IMR-90 (cell line): ENCODE data around the gene GALNT12. TPM values are rescaled to one million over a fixed set of nuclear protein-coding genes. Genes with fewer than 3 reads are reported as not detected.
A peak's percentile ranks its signal among the peaks of the same experiment; 100 is the strongest.

ENCODE experiments used
- ATAC-seq: fragments of 200-7000 bp; cut with Tn5 transposase; 2 replicates; pipeline ENCODE4 v1.9.1; 2020; ENCODE audit warnings: low read depth, mild to moderate bottlenecking, moderate library complexity
- BruUV-seq: library from RNA; stranded (reverse); fragments of 400-500 nt; replicated peaks from 2 replicates; lab custom pipeline; 2021; lab: Mats Ljungman, UMichigan
- CTCF ChIA-PET: fragments of 300-600 bp; formaldehyde crosslinking; extraction: SDS; loops from one replicate; lab custom pipeline; 2021; ENCODE audit warnings: antibody characterized with exemption; lab: Yijun Ruan, JAX
- POLR2A ChIA-PET: fragments of 300-600 bp; sonication (Branson Sonifier 250); formaldehyde crosslinking; loops from one replicate; lab custom pipeline; 2022; ENCODE audit warnings: antibody characterized with exemption; ENCODE audit not compliant: unreplicated experiment; lab: Charles Lee
- DNase-seq: peaks from one replicate; pipeline ENCODE4 v3.0.0; 2013
- H2AFZ ChIP-seq: replicated peaks from 2 replicates; pipeline ENCODE3; 2013; ENCODE audit warnings: low read length, mild to moderate bottlenecking; ENCODE audit not compliant: poor library complexity
- H2AK5ac ChIP-seq: 2 replicates; pipeline ENCODE4 v1.6.1; 2013; ENCODE audit warnings: low read depth, low read length, inconsistent platforms
- H2AK9ac ChIP-seq: replicated peaks from 2 replicates; pipeline ENCODE3; 2013; ENCODE audit warnings: mild to moderate bottlenecking, low read depth, low read length, moderate library complexity; ENCODE audit not compliant: poor library complexity
- H2BK120ac ChIP-seq: 2 replicates; pipeline ENCODE4 v1.6.1; 2013; ENCODE audit warnings: low read depth, low read length, inconsistent platforms
- H2BK15ac ChIP-seq: 3 replicates; pipeline ENCODE4 v1.6.1; 2013; ENCODE audit warnings: low read depth, low read length, inconsistent platforms
- H2BK20ac ChIP-seq: 2 replicates; pipeline ENCODE4 v1.6.1; 2013; ENCODE audit warnings: low read depth, mild to moderate bottlenecking, inconsistent platforms, low read length, moderate library complexity
- H2BK5ac ChIP-seq: 2 replicates; pipeline ENCODE4 v1.6.1; 2013; ENCODE audit warnings: mild to moderate bottlenecking, low read depth, low read length, inconsistent platforms; ENCODE audit not compliant: poor library complexity, severe bottlenecking
- H3K14ac ChIP-seq: replicated peaks from 2 replicates; pipeline ENCODE4 v1.6.1; 2013; ENCODE audit warnings: low read depth, low read length, inconsistent platforms
- H3K18ac ChIP-seq: 2 replicates; pipeline ENCODE4 v1.6.1; 2013; ENCODE audit warnings: low read depth, low read length, control low read depth
- H3K23ac ChIP-seq: 2 replicates; pipeline ENCODE4 v1.6.1; 2013; ENCODE audit warnings: low read depth, low read length, inconsistent platforms
- H3K27ac ChIP-seq: 2 replicates; pipeline ENCODE4 v1.5.1; 2013; ENCODE audit warnings: mild to moderate bottlenecking, control low read depth, low read length; ENCODE audit not compliant: insufficient read depth
- H3K27me3 ChIP-seq: 2 replicates; pipeline ENCODE4 v1.6.1; 2013; ENCODE audit warnings: low read length; ENCODE audit not compliant: control insufficient read depth, insufficient read depth
- H3K36me3 ChIP-seq: 2 replicates; pipeline ENCODE4 v1.6.1; 2013; ENCODE audit warnings: low read length, mixed read lengths; ENCODE audit not compliant: control insufficient read depth, insufficient read depth
- H3K4ac ChIP-seq: 2 replicates; pipeline ENCODE4 v1.6.1; 2013; ENCODE audit warnings: low read depth, low read length, inconsistent platforms
- H3K4me1 ChIP-seq: 2 replicates; pipeline ENCODE4 v1.6.1; 2013; ENCODE audit warnings: low read length, mixed read lengths; ENCODE audit not compliant: control insufficient read depth, insufficient read depth
- H3K4me2 ChIP-seq: 2 replicates; pipeline ENCODE4 v1.6.1; 2013; ENCODE audit warnings: low read depth, mild to moderate bottlenecking, control low read depth, low read length, moderate library complexity
- H3K4me3 ChIP-seq: 2 replicates; pipeline ENCODE4 v1.5.1; 2013; ENCODE audit warnings: low read depth, mild to moderate bottlenecking, control low read depth, low read length, moderate library complexity; ENCODE audit not compliant: insufficient read depth
- H3K56ac ChIP-seq: 2 replicates; pipeline ENCODE4 v1.6.1; 2013; ENCODE audit warnings: low read length, inconsistent platforms; ENCODE audit not compliant: insufficient read depth; ENCODE audit errors: extremely low read depth
- H3K79me1 ChIP-seq, 2 experiments: 2 replicates each; pipeline ENCODE4 v1.6.1; 2013; ENCODE audit warnings: low read length in 2 of 2, inconsistent platforms in 1 of 2, low read depth in 1 of 2
- H3K9ac ChIP-seq: 2 replicates; pipeline ENCODE4 v1.6.1; 2013; ENCODE audit warnings: low read depth, low read length, control low read depth
- H3K9me1 ChIP-seq: 2 replicates; pipeline ENCODE4 v1.6.1; 2013; ENCODE audit warnings: low read length, inconsistent platforms; ENCODE audit not compliant: insufficient read depth
- H3K9me3 ChIP-seq: 2 replicates; pipeline ENCODE4 v1.6.1; 2013; ENCODE audit warnings: low read length; ENCODE audit not compliant: control insufficient read depth, insufficient read depth
- H4K20me1 ChIP-seq: 2 replicates; pipeline ENCODE4 v1.6.1; 2013; ENCODE audit warnings: low read length, inconsistent platforms; ENCODE audit not compliant: insufficient read depth
- H4K5ac ChIP-seq: 2 replicates; pipeline ENCODE4 v1.6.1; 2013; ENCODE audit warnings: mild to moderate bottlenecking, low read depth, low read length, control low read depth
- H4K8ac ChIP-seq, 2 experiments: 2 replicates each; pipeline ENCODE4 v1.6.1; 2013; ENCODE audit warnings: low read depth in 2 of 2, low read length in 2 of 2, control low read depth in 1 of 2, inconsistent platforms in 1 of 2
- H4K91ac ChIP-seq: 2 replicates; pipeline ENCODE4 v1.6.1; 2013; ENCODE audit warnings: low read depth, low read length, inconsistent platforms; ENCODE audit not compliant: insufficient read depth
- BHLHE40 ChIP-seq: fragments of 150-350 bp; IDR thresholded peaks from 2 replicates; pipeline ENCODE4 v1.6.1; 2016; ENCODE audit warnings: mild to moderate bottlenecking, low read depth, low read length
- CEBPB ChIP-seq: IDR thresholded peaks from 2 replicates; pipeline ENCODE4 v1.6.1; 2012; ENCODE audit warnings: low read depth, low read length, improper control_type of control experiment
- CHD1 ChIP-seq: IDR thresholded peaks from 2 replicates; pipeline ENCODE4 v1.6.1; 2012; ENCODE audit warnings: low read depth, low read length, improper control_type of control experiment
- CTCF ChIP-seq: conservative IDR thresholded peaks from 2 replicates; pipeline ENCODE4 v1.5.1; 2012; ENCODE audit warnings: mild to moderate bottlenecking, low read depth, low read length, improper control_type of control experiment
- ELK1 ChIP-seq: fragments of 150-350 bp; IDR thresholded peaks from 2 replicates; pipeline ENCODE4 v1.6.1; 2016; ENCODE audit warnings: low read depth, mild to moderate bottlenecking, low read length, moderate library complexity, borderline replicate concordance
- MAFK ChIP-seq: IDR thresholded peaks from 2 replicates; pipeline ENCODE4 v1.6.1; 2012; ENCODE audit warnings: low read depth, low read length, improper control_type of control experiment
- MAZ ChIP-seq: IDR thresholded peaks from 2 replicates; pipeline ENCODE4 v1.6.1; 2012; ENCODE audit warnings: low read depth, mild to moderate bottlenecking, low read length, improper control_type of control experiment, moderate library complexity, borderline replicate concordance
- MXI1 ChIP-seq: IDR thresholded peaks from 2 replicates; pipeline ENCODE4 v1.6.1; 2012; ENCODE audit warnings: low read depth, mild to moderate bottlenecking, low read length, moderate library complexity, borderline replicate concordance
- NFE2L2 ChIP-seq: fragments of 150-350 bp; IDR thresholded peaks from 2 replicates; pipeline ENCODE4 v1.6.1; 2016; ENCODE audit warnings: low read depth, mild to moderate bottlenecking, low read length
- POLR2A ChIP-seq: IDR thresholded peaks from 2 replicates; pipeline ENCODE4 v1.6.1; 2012; ENCODE audit warnings: mild to moderate bottlenecking, low read depth, low read length
- RAD21 ChIP-seq: IDR thresholded peaks from 2 replicates; pipeline ENCODE4 v1.6.1; 2012; ENCODE audit warnings: low read length, improper control_type of control experiment
- RCOR1 ChIP-seq: IDR thresholded peaks from 2 replicates; pipeline ENCODE4 v1.6.1; 2012; ENCODE audit warnings: mild to moderate bottlenecking, low read length, improper control_type of control experiment; ENCODE audit not compliant: insufficient replicate concordance
- SMC3 ChIP-seq: fragments of 150-350 bp; IDR thresholded peaks from 2 replicates; pipeline ENCODE4 v1.6.1; 2016; ENCODE audit warnings: low read depth, mild to moderate bottlenecking, antibody characterized with exemption, low read length, moderate library complexity
- USF2 ChIP-seq: fragments of 150-350 bp; IDR thresholded peaks from 2 replicates; pipeline ENCODE4 v1.6.1; 2017; ENCODE audit warnings: mild to moderate bottlenecking, antibody characterized with exemption, low read length, low read depth
- WGBS, 2 experiments: methylation state at CpG; one replicate each; pipeline versions ENCODE4 v1.1.5 to v1.1.7; 2013; ENCODE audit warnings: missing lambda C conversion rate in 2 of 2; ENCODE audit not compliant: insufficient read length in 1 of 2; ENCODE audit errors: extremely low coverage in 2 of 2; 5-methylcytosine and 5-hydroxymethylcytosine counted together
- dilution Hi-C: fragments of 300-500 bp; cut with HindIII; formaldehyde crosslinking; loops from one replicate; pipeline ENCODE4 v1.14.3; 2018; ENCODE audit warnings: low sequenced_read_pairs; ENCODE audit not compliant: unreplicated experiment
- in situ Hi-C: fragments of 300-500 bp; cut with MboI; formaldehyde crosslinking; loops from 3 replicates; pipeline ENCODE4 v1.14.3; 2019; ENCODE audit warnings: low sequenced_read_pairs, inconsistent platforms, mixed read lengths
- intact Hi-C: fragments of 100-400 bp; cut with micrococcal nuclease; formaldehyde crosslinking; loops from 2 replicates; pipeline ENCODE4 v1.10.0; 2022
- polyA plus RNA-seq, 3 experiments: library from polyadenylated mRNA; depleted of rRNA; stranded (reverse); fragments of >200 nt; gene quantifications; 2 replicates each; pipeline ENCODE4 v1.2.3, GENCODE V29; 2012; ENCODE audit warnings: low replicate concordance in 1 of 3
- total RNA-seq: library from RNA; depleted of rRNA; stranded (reverse); fragments of >200 nt; gene quantifications from 2 replicates; pipeline ENCODE4 v1.2.3, GENCODE V29; 2012

GALNT12 gene
- total and polyA plus RNA-seq, 2 of the 4 experiments (the other 2 are of a cell fraction) = 2.3 to 2.5 TPM

- Histone ChIP-seq H3K9ac (no peak overlapping the region), H3K4me2 (no peak overlapping the region), H3K18ac (no peak overlapping the region), H3K79me1 (no peaks in the 10 kb centered on the region), H2BK20ac (0 out of 2 replicates have a peak overlapping the region, but pooled peaks have one; percentile 23), H4K20me1 (no peaks in the 10 kb centered on the region), H2BK15ac (no peak overlapping the region), H3K27ac (no peak overlapping the region), H3K56ac (no peak overlapping the region), H3K23ac (no peak overlapping the region), H4K5ac (no peak overlapping the region), H2AK9ac (no peak overlapping the region), H3K4ac (no peak overlapping the region), H2AK5ac (no peak overlapping the region), H3K14ac (no peak overlapping the region), H4K8ac (no peak overlapping the region), H3K9me3 (no peaks in the 10 kb centered on the region), H3K36me3 (no peaks in the 10 kb centered on the region), H2BK5ac (no peak overlapping the region), H3K4me1 (peaks cover 6% of the 10 kb centered on the region; the same call in 1 of the 2 replicates), H4K91ac (no peak overlapping the region), H2AFZ (no peak overlapping the region), H2BK120ac (no peak overlapping the region), H3K9me1 (no peaks in the 10 kb centered on the region; the same call in 1 of the 2 replicates), H3K27me3 (peaks cover 8% of the 10 kb centered on the region), H3K4me3 (no peak overlapping the region)
- ChIA-PET CTCF (no interaction called here), POLR2A (no interaction called here)
- BruUV-seq = no TSS peak
- no peak for DNase-seq
- no CpG with 5 or more reads among the region's 5 CpGs for WGBS, 2 experiments
- no peak for TF ChIP-seq CHD1
- TF ChIP-seq SMC3 = no peak
- TF ChIP-seq MAFK = no peak
- no peak for TF ChIP-seq CEBPB
- TF ChIP-seq BHLHE40 = no peak
- TF ChIP-seq RAD21 = no peak
- TF ChIP-seq USF2 = no peak
- no peak for TF ChIP-seq CTCF
- TF ChIP-seq NFE2L2 = no peak
- TF ChIP-seq POLR2A = no peak
- no peak for TF ChIP-seq MAZ
- TF ChIP-seq RCOR1 = no peak
- no peak for TF ChIP-seq MXI1
- no peak for TF ChIP-seq ELK1
- no peak for ATAC-seq
- in situ Hi-C loops = no loop called here
- dilution Hi-C loops = no loop called here
- intact Hi-C loops = no loop called here
Measured at GRCh38 chr9:98875536-98875935, 68.1 kb downstream of the GALNT12 start.
